Heart right ventricle (tissue), 16 donors: Measurements from ENCODE around the gene RAB11FIP2. TPM values are rescaled to one million over a fixed set of nuclear protein-coding genes. Genes with fewer than 3 reads are reported as not detected.

Experiments
- ATAC-seq, 8 donors: fragments of 200-7000 bp; cut with Tn5 transposase; one replicate each; pipeline ENCODE4 v1.9.1; 2020; ENCODE audit warnings: mild to moderate bottlenecking in 8 of 8, moderate library complexity in 8 of 8, moderate number of reproducible peaks in 1 of 8
- DNase-seq, 2 donors: peaks; one replicate each; pipeline ENCODE4 v3.0.0-alpha.2; 2020
- H3K27ac ChIP-seq, 10 donors: fragments of 200-600 bp; sonication (generic) in 2 of 10; one replicate each; pipeline versions ENCODE4 v1.5.0 to v1.8.0; 2020 to 2022; ENCODE audit warnings: mild to moderate bottlenecking in 3 of 10
- H3K27me3 ChIP-seq, 7 donors: fragments of 200-600 bp; one replicate each; pipeline ENCODE4 v1.8.0; 2021 to 2022; ENCODE audit warnings: mild to moderate bottlenecking in 2 of 7
- H3K36me3 ChIP-seq, 9 donors: fragments of 200-600 bp; sonication (generic) in 1 of 9; one replicate each; pipeline versions ENCODE4 v1.5.0 to v1.8.0; 2020 to 2022; ENCODE audit warnings: mild to moderate bottlenecking in 2 of 9
- H3K4me1 ChIP-seq, 9 donors: fragments of 200-600 bp; sonication (generic) in 1 of 9; one replicate each; pipeline versions ENCODE4 v1.5.0 to v1.8.0; 2020 to 2022; ENCODE audit warnings: mild to moderate bottlenecking in 4 of 9
- H3K4me3 ChIP-seq, 10 donors: fragments of 200-600 bp; sonication (generic) in 2 of 10; one replicate each; pipeline versions ENCODE4 v1.5.0 to v1.8.0; 2020 to 2022; ENCODE audit warnings: mild to moderate bottlenecking in 7 of 10, moderate library complexity in 2 of 10
- H3K9me3 ChIP-seq, 11 donors: fragments of 200-600 bp in 10 of 11; sonication (generic) in 2 of 11; one replicate each; pipeline versions ENCODE4 v1.5.0 to v1.8.0; 2013 to 2022; ENCODE audit warnings: mild to moderate bottlenecking in 2 of 11, control low read depth in 1 of 11, moderate library complexity in 1 of 11
- WGBS, 2 donors: extraction: QIAGEN DNeasy Blood & Tissue Kit; methylation state at CpG; one replicate each; pipeline ENCODE4 v1.1.7; 2013; ENCODE audit warnings: inconsistent platforms in 1 of 2; 5-methylcytosine and 5-hydroxymethylcytosine counted together
- intact Hi-C, 10 donors: fragments of 100-400 bp; cut with DNase I; formaldehyde crosslinking; loops; one replicate each; pipeline versions ENCODE4 v1.11.1 to v1.14.2; 2022
- polyA plus RNA-seq, 2 donors: library from polyadenylated mRNA; stranded (reverse); fragments of 200-250 nt; gene quantifications; one replicate each; pipeline ENCODE4 v1.2.3, GENCODE V29; 2013
- total RNA-seq, 10 donors: library from RNA; stranded (reverse); fragmentation: NEBNext Ultra II Directional in 3 of 10; extraction: Animal tissue kit (Norgen Biotek cat#: 25700) in 3 of 10; gene quantifications; one replicate each; pipeline versions ENCODE4 v1.2.1 to v1.2.4, GENCODE V29; 2021 to 2023
- TF ChIP-seq, protein P1 (sequence below), 9 donors: fragments of 200-600 bp; sonication (generic) in 2 of 9; IDR thresholded peaks; one replicate each; pipeline versions ENCODE4 v1.5.0 to v1.8.0; 2021 to 2022; ENCODE audit warnings: antibody characterized with exemption in 9 of 9, mild to moderate bottlenecking in 5 of 9, moderate library complexity in 1 of 9
- donor health status: Arrhythmogenic right ventricular cardiomyopathy.
- donor health status: ischemic (EF 13 %, LVEDD 7.1; RV severe dilation, severe dysfunction).
- donor health status: healthy with polysubstance abuse.
- donor health status: DM: no; HTN: yes; CAD: no.
- donor health status: DM: no; HTN: no; CAD: no.
- donor health status: ischemic (EF 25% LVEDD 6.9; RV normal size, moderate dysfunction).
- donor health status: ischemic (EF 25% LVEDD 5.7; RV mildly dilated, moderate dysfunction).
- donor health status: healthy.
- donor health status: DM: yes; HTN: yes; CAD: no.
- donor health status: Ischemic cardiomyopathy.
- donor health status: ischemic (EF 35%, LVEDD 5.7; RV mildly dilated, moderate dysfunction).
- donor health status: nonischemic (EF 11% LVEDD 7.7; RV severe dilation, severe dysfunction).
- donor health status: DM: yes; HTN: yes; CAD: no.
- donor health status: PGD.
- donor health status: ischemic (EF 29% LVEDD 5.4; RV normal size, mild dysfunction).
- donor health status: nonischemic (EF 23%, LVEDD 6.1; RV moderate dilation, normal function).

Gene RAB11FIP2
- total and polyA plus RNA-seq, 12 donors: 2.6 to 17.2 (median 13.6) TPM

DNA sequence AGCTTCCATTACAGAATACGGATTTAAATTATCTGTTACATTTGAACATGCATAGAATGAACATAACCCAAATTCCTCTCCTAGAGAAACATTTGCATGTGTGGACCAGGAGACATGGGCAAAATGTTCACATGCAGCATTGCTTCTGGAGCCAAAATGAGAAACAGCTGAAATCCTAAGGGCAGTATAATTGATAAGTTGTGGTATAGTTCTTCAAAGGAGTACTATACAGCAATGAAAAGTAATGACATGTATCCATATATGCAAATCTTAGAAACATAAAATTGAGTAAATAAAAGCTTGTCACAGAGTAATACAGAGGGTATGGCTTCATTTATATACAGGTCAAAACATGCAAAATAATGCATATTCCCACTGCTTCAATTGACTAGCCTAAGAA lies 77.1 kb downstream of the RAB11FIP2 start:
- Histone ChIP-seq H3K27me3 (no peaks in the 10 kb centered on the region), H3K36me3 (no peaks in the 10 kb centered on the region), H3K4me3 (no peak overlapping the region), H3K9me3 (peaks cover 0 to 6% (median 0%) of the 10 kb centered on the region in 11 donors), H3K27ac (no peak overlapping the region), H3K4me1 (peaks cover 0 to 6% (median 0%) of the 10 kb centered on the region in 9 donors)
- ATAC-seq (no peak), DNase-seq (no peak)
- TF ChIP-seq, protein P1, sequence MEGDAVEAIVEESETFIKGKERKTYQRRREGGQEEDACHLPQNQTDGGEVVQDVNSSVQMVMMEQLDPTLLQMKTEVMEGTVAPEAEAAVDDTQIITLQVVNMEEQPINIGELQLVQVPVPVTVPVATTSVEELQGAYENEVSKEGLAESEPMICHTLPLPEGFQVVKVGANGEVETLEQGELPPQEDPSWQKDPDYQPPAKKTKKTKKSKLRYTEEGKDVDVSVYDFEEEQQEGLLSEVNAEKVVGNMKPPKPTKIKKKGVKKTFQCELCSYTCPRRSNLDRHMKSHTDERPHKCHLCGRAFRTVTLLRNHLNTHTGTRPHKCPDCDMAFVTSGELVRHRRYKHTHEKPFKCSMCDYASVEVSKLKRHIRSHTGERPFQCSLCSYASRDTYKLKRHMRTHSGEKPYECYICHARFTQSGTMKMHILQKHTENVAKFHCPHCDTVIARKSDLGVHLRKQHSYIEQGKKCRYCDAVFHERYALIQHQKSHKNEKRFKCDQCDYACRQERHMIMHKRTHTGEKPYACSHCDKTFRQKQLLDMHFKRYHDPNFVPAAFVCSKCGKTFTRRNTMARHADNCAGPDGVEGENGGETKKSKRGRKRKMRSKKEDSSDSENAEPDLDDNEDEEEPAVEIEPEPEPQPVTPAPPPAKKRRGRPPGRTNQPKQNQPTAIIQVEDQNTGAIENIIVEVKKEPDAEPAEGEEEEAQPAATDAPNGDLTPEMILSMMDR (IDR thresholded peaks at IDR 0.05): no peak
- 92 to 97% methylated on average over 1 of the region's 1 CpG for WGBS, 2 donors
- intact Hi-C loops: no loop called here

DNA sequence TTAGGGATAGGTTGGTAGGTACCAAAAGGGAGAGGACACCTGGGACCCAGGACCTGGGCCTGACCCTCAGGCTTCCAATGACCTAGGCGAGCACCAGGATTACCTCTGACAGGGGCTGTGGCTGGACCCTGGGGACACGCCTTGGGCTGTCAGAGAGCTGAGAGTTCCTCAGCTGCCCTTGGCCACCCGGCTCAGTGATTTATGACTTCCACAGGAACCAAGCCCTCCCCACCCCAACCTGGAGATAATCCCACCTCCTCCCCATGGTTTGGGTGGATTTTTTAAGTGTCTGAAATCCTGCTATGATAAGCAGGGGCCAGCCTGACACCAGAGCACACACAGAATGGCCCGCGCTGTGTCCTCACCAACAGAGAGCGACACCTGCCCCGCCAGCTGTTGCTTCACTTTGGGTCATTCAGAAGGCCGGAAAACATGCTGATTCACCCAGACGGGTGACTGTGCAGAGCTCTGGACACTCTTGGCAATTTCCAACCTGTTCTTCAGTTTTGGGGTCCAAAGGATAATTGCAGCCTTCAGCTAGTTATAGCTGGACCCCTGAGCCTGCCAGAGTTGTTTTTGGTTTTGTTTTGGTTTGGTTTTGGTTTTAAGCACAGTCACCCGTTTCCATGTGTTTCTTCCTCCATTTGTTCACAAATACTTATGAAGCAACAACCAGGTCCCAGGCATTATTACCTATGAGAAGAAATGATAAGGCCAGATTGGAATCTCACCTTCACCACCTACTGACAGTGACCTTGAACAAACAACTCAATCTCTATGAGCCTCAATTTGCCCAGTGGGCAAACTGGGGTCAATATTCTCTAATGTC lies 78.2 kb downstream of the RAB11FIP2 start:
- Histone ChIP-seq H3K27ac (no peak overlapping the region), H3K4me3 (no peak overlapping the region), H3K27me3 (no peaks in the 10 kb centered on the region), H3K36me3 (no peaks in the 10 kb centered on the region), H3K9me3 (peaks cover 0 to 6% (median 0%) of the 10 kb centered on the region in 11 donors), H3K4me1 (peaks cover 0 to 6% (median 0%) of the 10 kb centered on the region in 9 donors)
- TF ChIP-seq, protein P1 (IDR thresholded peaks at IDR 0.05): no peak
- no peak for ATAC-seq
- intact Hi-C loops: no loop called here
- whole genome bisulfite sequencing, 2 donors: 81 to 85% methylated on average over 10 of the region's 10 CpGs
- no peak for DNase-seq

DNA sequence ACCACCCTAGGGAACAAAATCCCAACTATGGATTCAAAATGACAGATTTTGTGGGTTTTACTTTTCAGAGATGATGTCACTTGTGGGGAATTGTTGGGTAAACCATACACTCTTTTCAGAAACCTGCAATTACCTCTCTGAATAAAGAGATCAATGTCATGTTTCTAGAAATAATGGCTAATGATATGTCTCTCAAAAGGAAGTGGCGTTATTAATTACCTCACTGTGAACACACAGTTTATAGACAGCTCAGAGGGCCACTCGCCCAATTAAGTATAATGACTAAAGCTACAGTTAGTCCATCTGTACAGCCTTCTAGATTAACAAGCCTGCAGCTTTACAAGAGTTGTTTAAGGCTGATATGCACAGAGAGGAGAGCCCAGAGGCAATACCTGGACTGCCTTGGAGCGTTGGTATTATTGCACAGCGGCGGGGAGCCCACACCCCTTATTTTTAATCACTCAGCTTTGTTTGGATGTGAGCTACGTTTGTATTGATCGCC lies 79.5 kb downstream of the RAB11FIP2 start:
- no peak for ATAC-seq
- intact Hi-C loops: no loop called here
- Histone ChIP-seq H3K4me1 (peaks cover 0 to 5% (median 0%) of the 10 kb centered on the region in 9 donors), H3K36me3 (no peaks in the 10 kb centered on the region), H3K27ac (no peak overlapping the region), H3K27me3 (no peaks in the 10 kb centered on the region), H3K4me3 (no peak overlapping the region), H3K9me3 (peaks cover 0 to 6% (median 0%) of the 10 kb centered on the region in 11 donors)
- TF ChIP-seq, protein P1 (IDR thresholded peaks at IDR 0.05): no peak
- 88 to 89% methylated on average over 7 of the region's 7 CpGs for WGBS, 2 donors
- no peak for DNase-seq

DNA sequence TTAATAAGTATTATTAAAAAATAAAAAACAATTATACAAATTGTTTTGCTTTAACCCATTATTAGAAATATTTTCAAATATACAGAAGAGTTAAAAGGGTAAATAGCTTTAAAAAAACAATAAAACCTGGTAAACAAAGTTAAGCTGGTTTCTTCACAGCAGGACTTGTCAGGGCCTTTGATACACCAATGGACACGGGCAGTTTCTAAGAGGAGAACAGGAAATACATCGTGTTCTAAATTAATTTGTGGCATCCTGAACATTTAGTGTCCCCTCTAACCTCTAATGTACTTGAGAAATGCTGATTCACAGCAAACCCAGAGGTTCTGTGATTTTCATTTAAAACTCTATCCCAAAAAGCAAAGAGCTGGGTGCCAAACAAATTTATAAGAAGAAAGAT lies 80.8 kb downstream of the RAB11FIP2 start:
- intact Hi-C loops: no loop called here
- no peaks in the 10 kb centered on the region for H3K36me3 ChIP-seq
- H3K4me3 ChIP-seq: no peak overlapping the region
- ATAC-seq (no peak), DNase-seq (no peak)
- H3K27ac ChIP-seq: no peak overlapping the region
- H3K4me1 ChIP-seq: no peaks in the 10 kb centered on the region
- WGBS, 2 donors: 38 to 56% methylated on average over 2 of the region's 2 CpGs
- no peaks in the 10 kb centered on the region for H3K27me3 ChIP-seq
- H3K9me3 ChIP-seq: peaks cover 0 to 6% (median 0%) of the 10 kb centered on the region in 11 donors
- TF ChIP-seq, protein P1 (IDR thresholded peaks at IDR 0.05): no peak
